NOMO-1 (cell line): ENCODE data around the gene ECHS1.

Source experiments
- DNase-seq, 2 experiments: peaks; one replicate each; lab custom pipeline; 2025; ENCODE audit not compliant: unreplicated experiment in 2 of 2; lab: John Stamatoyannopoulos, UW

Gene ECHS1

DNA sequence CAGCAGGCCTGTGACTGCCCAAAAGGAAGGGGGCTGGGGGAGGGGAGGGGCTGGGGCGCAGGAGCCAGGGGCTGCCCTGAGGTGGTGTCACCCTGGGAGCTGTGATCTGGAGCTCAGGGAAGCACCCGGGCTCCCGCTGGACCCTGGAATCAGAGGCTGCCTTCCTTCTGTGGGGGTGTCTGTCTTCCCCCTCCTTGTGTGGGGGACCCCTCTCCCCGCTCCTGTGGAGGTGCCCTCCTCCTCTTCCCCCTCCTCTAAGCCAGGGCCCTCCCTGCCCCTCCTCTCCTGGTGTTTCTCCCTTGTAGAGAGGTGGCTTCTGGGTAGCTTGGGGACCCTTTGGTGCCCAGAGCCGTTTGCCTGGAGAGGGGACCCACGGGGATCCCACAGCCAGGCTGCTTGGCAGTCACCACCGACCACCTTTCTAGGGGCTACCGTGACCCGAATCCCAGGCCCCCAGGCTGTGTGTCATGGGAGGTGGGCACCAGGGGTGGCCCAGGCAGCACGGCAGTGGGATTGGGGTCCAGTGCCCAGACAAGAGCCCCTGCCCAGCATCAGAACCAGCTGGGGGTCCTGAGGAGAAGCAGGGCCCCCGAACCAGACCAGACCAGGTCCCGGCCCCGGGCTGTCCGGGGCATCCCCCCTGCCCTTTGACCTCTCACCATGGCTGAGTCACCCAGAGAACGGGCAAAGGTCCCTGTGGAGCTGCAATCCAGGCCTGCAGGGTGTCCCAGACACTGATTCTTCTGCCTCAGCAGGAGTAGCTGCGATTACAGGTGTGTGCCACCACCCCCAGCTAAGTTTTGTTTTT lies 25.2 kb downstream of the ECHS1 start:
- no peak for DNase-seq

- no peak for DNase-seq
Measured at GRCh38 chr10:133346413-133346812, 26.7 kb downstream of the ECHS1 start.

DNA sequence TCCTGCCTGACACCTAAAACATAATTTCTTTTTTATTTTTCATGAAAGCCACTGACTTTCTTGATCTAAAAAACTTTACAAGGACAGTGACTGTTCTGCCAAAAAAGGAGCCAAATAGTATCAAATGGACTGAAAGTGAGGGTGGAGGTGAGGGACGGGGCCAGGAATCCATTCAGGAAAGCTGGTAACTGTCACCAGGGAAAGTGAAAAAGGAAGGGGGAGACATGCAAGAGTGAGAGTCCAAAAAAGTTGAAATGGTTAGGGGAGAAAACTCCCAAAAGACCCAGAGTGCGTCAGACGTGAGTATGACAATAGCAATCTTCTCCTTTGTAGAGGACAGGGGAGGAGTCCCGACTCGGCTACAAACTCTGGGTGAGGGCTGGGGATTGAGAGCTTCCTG lies 28.9 kb downstream of the ECHS1 start:
- DNase-seq, result no peak

GRCh38 chr10:133343558-133343957 lies 29.6 kb downstream of the ECHS1 start:
- DNase-seq, result no peak

DNA sequence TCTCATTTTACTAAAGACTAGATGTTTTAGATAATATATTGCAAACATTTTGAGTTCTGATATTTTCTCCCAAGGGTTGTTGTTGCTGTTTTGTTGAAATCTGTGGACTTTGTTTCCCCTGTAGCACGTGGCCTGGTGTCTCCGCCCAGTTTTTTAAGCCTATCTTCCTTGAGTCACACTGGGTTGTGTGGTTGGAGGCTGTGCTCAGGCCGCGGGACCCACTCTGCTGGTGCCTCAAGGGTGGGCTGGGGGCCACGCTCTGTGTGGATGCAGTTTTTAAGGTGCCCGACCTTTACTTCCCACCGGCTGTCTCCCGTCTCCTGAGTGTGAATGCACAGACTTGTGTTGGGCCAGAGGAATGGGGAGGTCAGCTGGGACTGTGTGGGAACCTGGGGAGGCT lies 30.2 kb downstream of the ECHS1 start:
- DNase-seq, result no peak

DNA sequence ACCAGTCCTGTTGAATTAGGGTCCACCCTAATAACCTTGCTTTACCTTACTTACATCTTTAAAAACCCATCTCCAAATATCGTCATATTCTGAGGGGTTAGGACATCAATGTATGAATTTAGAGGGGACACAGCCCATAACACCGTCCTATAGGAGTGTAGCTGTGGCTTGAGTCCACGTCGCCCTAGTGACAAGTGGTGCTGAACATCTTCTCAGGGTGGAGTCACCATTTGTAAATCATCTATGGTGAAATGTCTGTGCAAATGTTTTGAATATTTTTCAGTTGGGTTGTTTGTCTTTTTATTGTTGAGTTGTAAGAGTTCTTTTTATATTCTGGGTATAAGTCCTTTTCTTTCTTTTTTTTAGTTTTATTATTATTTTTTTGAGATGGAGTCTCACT lies 31.2 kb downstream of the ECHS1 start:
- DNase-seq, result no peak

- no peak for DNase-seq
Measured at GRCh38 chr10:133339708-133340380, 33.3 kb downstream of the ECHS1 start.

- DNase-seq, result no peak
Measured at GRCh38 chr10:133338080-133339071, 34.8 kb downstream of the ECHS1 start.

DNA sequence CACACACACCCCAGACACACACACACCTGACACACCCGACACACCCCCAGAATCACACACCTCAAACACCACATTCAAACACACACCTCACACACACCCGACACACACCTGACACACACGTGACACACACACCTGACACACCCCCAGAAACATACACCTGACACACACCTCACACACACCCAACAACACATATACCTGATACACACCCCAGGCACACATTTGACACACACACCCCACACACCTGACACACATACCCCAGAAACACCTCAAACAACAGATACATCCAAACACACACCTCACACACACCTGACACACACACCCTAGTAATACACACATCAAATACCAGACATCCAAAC lies 35.8 kb downstream of the ECHS1 start:
- no peak for DNase-seq

DNA sequence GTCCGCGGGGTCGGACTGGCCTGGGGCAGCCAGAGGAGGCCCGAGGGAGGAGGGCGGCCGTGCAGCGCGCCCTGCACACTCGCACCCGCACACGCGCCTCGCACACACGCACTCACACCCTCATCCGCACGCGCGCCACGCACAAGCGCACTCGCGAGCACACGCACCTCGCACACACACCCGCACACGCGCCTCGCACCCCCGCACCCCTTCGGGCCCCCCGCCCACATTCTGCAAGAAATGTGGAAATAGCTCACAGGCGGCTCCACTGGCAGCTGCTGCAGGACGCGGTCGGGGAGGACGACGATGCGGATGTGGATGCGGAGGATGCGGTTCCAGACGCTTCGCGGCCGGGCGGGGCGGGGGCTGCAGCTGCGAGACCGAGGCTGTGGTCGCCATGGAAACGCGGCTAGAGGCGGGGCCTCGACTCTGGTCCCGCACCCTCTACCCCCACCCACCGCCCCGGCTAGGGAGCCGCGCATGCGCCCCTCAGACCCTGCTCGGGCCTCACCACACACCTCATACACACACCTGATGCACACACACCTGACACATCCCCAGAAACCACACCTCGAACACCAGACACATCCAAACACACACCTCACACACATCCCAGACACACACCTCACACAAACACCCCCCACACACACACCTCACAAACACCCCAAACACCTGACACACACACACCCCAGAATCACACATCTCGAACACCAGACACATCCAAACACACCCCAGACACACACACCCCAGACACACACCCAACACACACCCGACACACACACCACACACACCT lies 36.4 kb downstream of the ECHS1 start, which contains the start of gene CALY:
Gene CALY, minus strand, starts transcription at position 320 of the 793 bp plus-strand sequence. CDS start 7,907 bp downstream, outside the sequence.
- no peak for DNase-seq

DNA sequence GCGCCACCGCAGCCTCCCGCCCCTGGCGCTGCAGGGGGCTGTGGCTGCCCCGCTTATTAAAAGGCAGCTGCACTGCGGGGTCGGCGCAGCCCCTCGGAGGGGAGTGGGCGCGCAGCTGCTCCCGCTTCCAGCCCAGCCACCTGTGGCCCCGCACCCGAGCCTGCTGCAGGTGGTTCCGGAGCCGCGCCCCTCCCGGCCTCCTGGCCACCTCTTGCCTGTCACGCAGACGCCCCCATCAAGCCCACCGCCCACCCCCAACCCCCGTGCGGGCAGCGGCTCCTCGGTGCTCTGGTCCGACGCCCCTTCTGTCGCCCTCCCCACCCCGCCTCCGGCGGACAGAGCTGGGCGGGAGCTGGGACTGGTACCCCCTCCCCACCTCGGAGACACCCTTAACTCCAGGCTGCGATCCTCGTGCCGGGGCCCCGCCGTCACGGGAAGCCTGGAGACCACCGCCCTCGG lies 37.0 kb downstream of the ECHS1 start:
- DNase-seq, result no peak

DNA sequence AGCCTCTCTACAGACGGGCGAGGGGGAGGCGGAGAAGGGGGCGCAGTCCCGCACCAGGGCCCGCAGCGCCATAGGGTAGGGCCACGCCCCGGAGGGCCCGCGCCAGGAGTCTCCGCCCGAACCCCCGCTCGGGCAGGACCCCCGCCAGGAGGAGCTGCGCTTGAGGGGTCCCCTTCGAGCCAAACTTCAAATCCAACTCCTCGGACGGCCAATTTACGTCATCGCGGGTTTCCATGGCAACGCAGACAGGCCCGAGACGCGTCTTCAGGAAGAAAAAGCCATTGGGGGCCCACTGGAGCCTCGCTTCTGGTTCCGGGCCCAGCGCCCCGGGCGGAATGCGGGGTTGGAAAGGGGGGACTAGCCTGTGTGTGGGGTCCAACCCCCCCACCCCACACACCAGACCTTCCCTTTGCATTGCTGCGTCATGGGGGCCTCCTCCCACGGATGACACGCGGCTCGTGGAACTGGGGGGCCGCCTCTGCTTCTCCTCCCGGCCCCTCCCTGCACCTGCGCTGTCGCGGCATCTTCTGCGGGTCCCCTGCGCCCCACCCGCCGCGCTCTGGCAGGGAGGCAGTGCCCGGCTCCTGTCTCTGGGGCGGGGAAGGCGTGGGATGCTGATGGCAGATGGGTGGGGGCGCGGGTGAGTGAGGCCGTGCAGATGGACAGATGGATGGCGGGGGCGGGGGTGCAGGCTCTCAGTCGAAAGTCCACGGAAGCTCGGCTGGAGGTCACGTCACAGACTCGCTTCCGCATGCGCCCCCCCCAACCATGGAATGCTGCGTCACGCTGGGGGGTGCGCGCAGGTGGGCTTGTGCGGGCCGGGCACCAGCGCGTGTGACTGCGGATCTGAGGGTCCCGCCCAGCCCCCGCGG lies 37.7 kb downstream of the ECHS1 start:
- peak in 1 of 2 experiments; percentile 4 for DNase-seq

DNA sequence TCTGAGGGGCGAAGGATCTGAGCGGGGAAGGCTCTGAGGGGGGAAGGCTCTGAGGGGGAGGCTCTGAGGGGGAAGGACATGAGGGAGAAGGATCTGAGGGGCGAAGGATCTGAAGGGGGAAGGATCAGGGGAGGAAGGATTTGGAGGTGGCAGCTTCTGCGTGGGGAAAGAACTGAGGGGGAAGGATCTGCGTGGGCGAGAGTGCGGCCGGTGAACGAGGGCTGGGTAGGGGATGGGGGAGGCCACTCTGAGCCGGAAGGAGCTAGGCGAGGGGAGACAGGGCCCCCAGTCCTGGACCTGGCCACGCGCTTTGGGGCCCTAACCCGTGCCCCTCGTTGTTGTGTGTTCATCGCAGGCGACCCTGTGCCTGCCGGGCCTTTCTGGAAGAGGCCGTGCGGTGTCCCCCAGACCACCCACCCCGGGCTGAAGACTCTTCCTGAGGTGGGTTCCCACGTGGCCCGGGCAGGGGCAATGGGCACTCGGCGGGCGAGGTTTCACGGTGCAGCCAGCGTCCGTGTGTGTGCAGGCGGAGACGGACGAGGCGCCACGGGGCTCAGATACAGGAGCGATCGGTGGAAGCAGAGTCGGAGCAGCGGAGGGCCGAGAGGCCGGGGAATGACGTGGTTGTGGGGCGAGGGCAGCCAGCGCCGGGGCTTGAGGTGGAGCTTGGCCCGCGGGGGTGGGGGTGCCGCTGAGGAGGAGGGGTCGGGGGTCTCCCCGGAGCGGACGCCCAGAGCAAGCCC lies 38.5 kb downstream of the ECHS1 start:
- DNase-seq, result no peak

DNA sequence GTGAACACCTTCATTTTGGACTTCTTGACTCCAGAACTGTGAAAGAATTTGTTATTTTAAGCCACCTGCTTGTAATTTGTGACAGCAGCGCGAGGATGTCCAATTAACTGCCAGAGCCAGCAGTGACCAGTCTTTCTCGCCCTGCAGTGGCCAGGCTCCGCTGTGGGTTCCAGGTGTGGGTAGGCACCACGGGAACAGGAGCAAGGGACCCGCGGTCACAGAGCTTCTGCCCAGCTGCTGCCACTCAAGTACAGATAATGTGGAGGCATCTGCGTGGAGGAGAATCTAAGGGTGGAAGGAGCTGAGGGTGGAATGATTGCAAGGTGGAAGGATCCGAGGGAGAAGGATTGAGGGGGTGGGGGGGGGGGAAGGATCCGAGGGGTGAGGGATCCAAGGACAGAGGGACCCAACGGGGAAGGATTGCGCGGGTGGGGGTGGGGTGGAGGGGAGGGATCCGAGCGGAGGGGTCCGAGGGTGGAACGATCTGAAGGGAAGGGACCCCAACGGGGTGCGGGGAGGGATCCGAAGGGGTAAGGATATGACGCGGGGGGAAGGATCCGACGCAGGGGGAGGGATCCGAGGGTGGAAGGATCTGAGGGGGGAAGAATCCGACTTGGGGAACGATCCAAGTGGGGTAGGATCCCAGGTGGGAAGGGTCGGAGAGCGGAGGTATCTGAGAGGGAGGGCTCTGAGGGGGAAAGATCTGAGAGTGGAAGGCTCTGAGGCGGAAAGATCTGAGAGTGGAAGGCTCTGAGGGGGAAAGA lies 40.0 kb downstream of the ECHS1 start:
- no peak for DNase-seq

- peak; percentile 72 to 78 for DNase-seq
Measured at GRCh38 chr10:133329491-133330202, 43.5 kb downstream of the ECHS1 start.

DNA sequence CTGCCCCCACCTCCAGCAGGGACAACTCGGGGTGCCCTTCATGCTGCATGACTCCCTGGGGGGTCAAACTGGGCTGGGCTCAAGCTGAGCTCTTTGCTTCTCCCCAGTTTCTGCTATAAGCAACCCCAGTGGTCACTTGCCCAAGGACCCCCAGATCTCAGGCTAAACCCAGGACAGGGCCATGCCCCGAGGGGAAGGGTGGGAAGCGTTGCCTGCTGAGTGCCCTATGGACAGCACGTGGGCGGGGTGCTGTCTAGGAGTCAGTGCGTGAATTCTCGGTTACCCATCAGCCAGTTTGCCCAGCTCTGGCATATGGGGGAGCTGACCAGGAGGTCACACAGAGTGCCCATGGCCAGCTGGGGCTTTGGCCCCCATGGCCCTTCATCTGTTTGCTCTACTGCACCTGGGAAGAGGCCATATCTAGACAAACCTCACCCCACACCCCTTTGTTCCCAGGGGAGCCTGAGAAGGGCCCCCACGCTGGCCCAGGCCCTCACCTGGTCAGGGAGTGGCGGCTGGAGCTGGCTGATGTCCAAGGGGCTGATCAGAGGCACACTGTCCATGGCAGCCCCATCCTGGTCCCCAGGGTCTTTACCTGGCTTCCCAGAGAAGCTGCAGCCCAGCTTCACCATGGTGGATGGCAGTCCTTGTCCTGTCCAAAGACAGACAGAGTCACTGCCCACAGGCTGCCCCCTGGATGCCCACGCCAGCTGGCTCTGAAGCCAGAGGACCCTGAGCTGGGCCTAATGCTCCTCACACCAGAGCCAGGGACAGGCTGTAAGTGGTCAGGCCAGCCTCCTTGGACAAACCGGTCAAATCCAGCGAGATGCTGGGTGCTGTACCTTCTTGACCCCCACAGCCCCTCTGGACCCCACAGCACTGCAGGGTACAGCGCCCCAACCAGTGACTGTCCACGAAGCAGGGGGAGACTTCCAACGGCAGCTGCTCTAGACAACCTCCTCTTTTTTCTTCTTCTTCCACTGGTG lies 44.5 kb downstream of the ECHS1 start:
- no peak for DNase-seq
